ENCODE data around the gene NTM.

DNA sequence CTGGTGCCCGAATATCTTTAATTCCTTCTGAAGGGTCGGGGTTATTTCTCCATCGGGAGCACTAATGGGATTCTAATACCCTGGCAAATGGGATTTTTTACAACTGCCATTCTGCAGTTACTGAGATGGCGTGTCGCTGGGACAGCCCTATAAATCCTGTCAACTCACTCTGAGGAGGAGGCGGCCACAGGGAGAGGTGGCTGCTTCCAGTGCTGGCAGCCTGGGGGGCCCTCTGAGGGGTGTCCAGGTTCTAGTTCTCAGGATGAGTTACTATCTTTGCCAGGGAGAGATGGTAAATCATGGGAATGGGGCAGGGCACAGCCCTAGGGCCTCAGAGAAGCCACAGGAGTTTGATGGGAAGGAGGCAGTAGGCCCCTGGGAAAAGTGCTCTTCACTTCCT lies 135.9 kb downstream of the NTM start:
- TF ChIP-seq POLR2AphosphoS5 (IDR thresholded peaks at IDR 0.05; ENCODE audit: borderline replicate concordance, low read depth, low read length) = no peak
- TF ChIP-seq EZH2 (IDR thresholded peaks at IDR 0.05) = no peak
